ENCODE results near the gene MRPL34.
"Not testable (repeated sequence)": the region's sequence is repeated elsewhere in the genome, so short reads cannot be mapped to it uniquely, and the experiment has no call there.

Gene MRPL34

GRCh38 chr19:17305517-17306284 lies at the start of gene MRPL34:
Gene MRPL34, plus strand, starts transcription at chr19:17305872. Its CDS starts 21 bp downstream, at chr19:17305893.
- DNase-seq (ENCODE audit: low read depth in 3 of 3): peak; percentile 84 to 97 (median 91)

- no peak for DNase-seq (ENCODE audit: low read depth in 3 of 3)
Measured at GRCh38 chr19:17256130-17256529, 49.5 kb upstream of the MRPL34 start.

- no peak for DNase-seq (ENCODE audit: low read depth in 3 of 3)
Measured at GRCh38 chr19:17259118-17259780, 46.4 kb upstream of the MRPL34 start.

- DNase-seq (ENCODE audit: low read depth in 3 of 3): no peak
Measured at GRCh38 chr19:17259934-17260333, 45.7 kb upstream of the MRPL34 start.

GRCh38 chr19:17260842-17261325 lies 44.8 kb upstream of the MRPL34 start:
- DNase-seq (ENCODE audit: low read depth in 3 of 3): peak; percentile 83 to 90 (median 88)

GRCh38 chr19:17262557-17262956 lies 43.1 kb upstream of the MRPL34 start:
- no peak for DNase-seq (ENCODE audit: low read depth in 3 of 3)

GRCh38 chr19:17263712-17264640 lies 41.7 kb upstream of the MRPL34 start:
- no peak for DNase-seq (ENCODE audit: low read depth in 3 of 3)

GRCh38 chr19:17264641-17264979 lies 41.1 kb upstream of the MRPL34 start, which contains the start of gene USHBP1:
Gene USHBP1, minus strand, starts transcription at chr19:17264745. Its CDS starts 446 bp downstream, at chr19:17264299.
- no peak for DNase-seq (ENCODE audit: low read depth in 3 of 3)

GRCh38 chr19:17266026-17266425 lies 39.6 kb upstream of the MRPL34 start:
- DNase-seq (ENCODE audit: low read depth in 3 of 3): no peak

GRCh38 chr19:17266589-17266974 lies 39.1 kb upstream of the MRPL34 start:
- DNase-seq (ENCODE audit: low read depth in 3 of 3): no peak

GRCh38 chr19:17266975-17267788 lies 38.5 kb upstream of the MRPL34 start, which contains the start of gene BABAM1:
Gene BABAM1, plus strand, starts transcription at chr19:17267443. Its CDS starts 1,364 bp downstream, at chr19:17268807.
- peak; percentile 92 to 93 (median 93) for DNase-seq (ENCODE audit: low read depth in 3 of 3)

GRCh38 chr19:17268754-17269153 lies 36.9 kb upstream of the MRPL34 start:
- DNase-seq (ENCODE audit: low read depth in 3 of 3): no peak

- DNase-seq (ENCODE audit: low read depth in 3 of 3): not testable (repeated sequence)
Measured at GRCh38 chr19:17274892-17275291, 30.8 kb upstream of the MRPL34 start.

- no peak for DNase-seq (ENCODE audit: low read depth in 3 of 3)
Measured at GRCh38 chr19:17275441-17276175, 30.1 kb upstream of the MRPL34 start.

GRCh38 chr19:17279436-17279835 lies 26.2 kb upstream of the MRPL34 start:
- no peak for DNase-seq (ENCODE audit: low read depth in 3 of 3)

- DNase-seq (ENCODE audit: low read depth in 3 of 3): peak in 1 of 3 experiments; percentile 46
Measured at GRCh38 chr19:17281391-17282304, 24.0 kb upstream of the MRPL34 start, which contains the start of gene ANKLE1. Gene ANKLE1, plus strand, starts transcription at chr19:17281901. Its CDS starts 20 bp downstream, at chr19:17281921.

GRCh38 chr19:17282488-17283125 lies 23.1 kb upstream of the MRPL34 start:
- peak; percentile 55 to 81 (median 59) for DNase-seq (ENCODE audit: low read depth in 3 of 3)

GRCh38 chr19:17283504-17283996 lies 22.1 kb upstream of the MRPL34 start:
- DNase-seq (ENCODE audit: low read depth in 3 of 3): no peak

Data from stimulated activated CD4-positive, alpha-beta T cell treated with anti-CD3 and anti-CD28 coated beads, TNF-alpha, amount 100 ng/mL, for 24 hours (primary cell).